Measurements from ENCODE around the gene SLC17A5. TPM values are rescaled to one million over a fixed set of nuclear protein-coding genes. Genes with fewer than 3 reads are reported as not detected.

The SLC17A5 gene
- total RNA-seq, 2 donors from 2014 or later = 17.9 to 32.3 TPM

- 77% methylated on average over 4 of the region's 4 CpGs for WGBS
- DNase-seq (ENCODE audit: low spot score) = no peak
- intact Hi-C loops (cut with DNase I) = no loop called here
- H3K36me3 ChIP-seq = no peaks in the 10 kb centered on the region
- no peaks in the 10 kb centered on the region for H3K27me3 ChIP-seq (replicated peaks; ENCODE audit: insufficient read depth)
- H3K27ac ChIP-seq = no peak overlapping the region
- no peak overlapping the region for H3K4me3 ChIP-seq
- TF ChIP-seq POLR2AphosphoS5 (IDR thresholded peaks at IDR 0.05) (no peak), CTCF (IDR thresholded peaks at IDR 0.05) (no peak), POLR2A (IDR thresholded peaks at IDR 0.05) (no peak)
- H3K9me3 ChIP-seq = no peaks in the 10 kb centered on the region
- no peaks in the 10 kb centered on the region for H3K4me1 ChIP-seq (replicated peaks)
Measured at GRCh38 chr6:73649783-73650182, 4.0 kb downstream of the SLC17A5 start.

GRCh38 chr6:73648166-73648565 lies 5.6 kb downstream of the SLC17A5 start:
- Histone ChIP-seq H3K27me3 (replicated peaks; ENCODE audit: insufficient read depth) (no peaks in the 10 kb centered on the region), H3K27ac (no peak overlapping the region), H3K36me3 (no peaks in the 10 kb centered on the region), H3K9me3 (no peaks in the 10 kb centered on the region), H3K4me1 (replicated peaks) (no peaks in the 10 kb centered on the region), H3K4me3 (no peak overlapping the region)
- DNase-seq (ENCODE audit: low spot score) = no peak
- TF ChIP-seq POLR2AphosphoS5 (IDR thresholded peaks at IDR 0.05) (no peak), POLR2A (IDR thresholded peaks at IDR 0.05) (no peak), CTCF (IDR thresholded peaks at IDR 0.05) (no peak)
- intact Hi-C loops (cut with DNase I) = no loop called here

- TF ChIP-seq POLR2AphosphoS5 (IDR thresholded peaks at IDR 0.05) (no peak), CTCF (IDR thresholded peaks at IDR 0.05) (no peak), POLR2A (IDR thresholded peaks at IDR 0.05) (no peak)
- Histone ChIP-seq H3K27me3 (replicated peaks; ENCODE audit: insufficient read depth) (no peaks in the 10 kb centered on the region), H3K27ac (no peak overlapping the region), H3K4me3 (peak overlapping the region; percentile 21 to 27), H3K9me3 (no peaks in the 10 kb centered on the region), H3K36me3 (no peaks in the 10 kb centered on the region), H3K4me1 (replicated peaks) (no peaks in the 10 kb centered on the region)
- no peak for DNase-seq (ENCODE audit: low spot score)
- intact Hi-C loops (cut with DNase I) = no loop called here
- 34% methylated on average over 10 of the region's 10 CpGs for WGBS
Measured at GRCh38 chr6:73644941-73645591, 8.7 kb downstream of the SLC17A5 start.

GRCh38 chr6:73644030-73644429 lies 9.8 kb downstream of the SLC17A5 start:
- TF ChIP-seq CTCF (IDR thresholded peaks at IDR 0.05) (no peak), POLR2AphosphoS5 (IDR thresholded peaks at IDR 0.05) (no peak)
- no peaks in the 10 kb centered on the region for H3K9me3 ChIP-seq
- intact Hi-C loops (cut with DNase I) = no loop called here
- DNase-seq (ENCODE audit: low spot score) = no peak
- H3K4me1 ChIP-seq (replicated peaks) = no peaks in the 10 kb centered on the region
- H3K36me3 ChIP-seq = no peaks in the 10 kb centered on the region
- H3K4me3 ChIP-seq = no peak overlapping the region
- no peak overlapping the region for H3K27ac ChIP-seq
- 93% methylated on average over 2 of the region's 2 CpGs for WGBS
- no peaks in the 10 kb centered on the region for H3K27me3 ChIP-seq (replicated peaks; ENCODE audit: insufficient read depth)

GRCh38 chr6:73642530-73642929 lies 11.3 kb downstream of the SLC17A5 start:
- DNase-seq (ENCODE audit: low spot score) = no peak
- Histone ChIP-seq H3K27ac (no peak overlapping the region), H3K36me3 (no peaks in the 10 kb centered on the region), H3K27me3 (replicated peaks; ENCODE audit: insufficient read depth) (no peaks in the 10 kb centered on the region), H3K4me3 (no peak overlapping the region), H3K4me1 (replicated peaks) (no peaks in the 10 kb centered on the region), H3K9me3 (no peaks in the 10 kb centered on the region)
- WGBS = 23% methylated on average over 2 of the region's 2 CpGs
- TF ChIP-seq POLR2AphosphoS5 (IDR thresholded peaks at IDR 0.05) (no peak), POLR2A (IDR thresholded peaks at IDR 0.05) (no peak), CTCF (IDR thresholded peaks at IDR 0.05) (no peak)
- intact Hi-C loops (cut with DNase I) = no loop called here
